Measurements from ENCODE around the gene KREMEN1.

KREMEN1 gene

DNA sequence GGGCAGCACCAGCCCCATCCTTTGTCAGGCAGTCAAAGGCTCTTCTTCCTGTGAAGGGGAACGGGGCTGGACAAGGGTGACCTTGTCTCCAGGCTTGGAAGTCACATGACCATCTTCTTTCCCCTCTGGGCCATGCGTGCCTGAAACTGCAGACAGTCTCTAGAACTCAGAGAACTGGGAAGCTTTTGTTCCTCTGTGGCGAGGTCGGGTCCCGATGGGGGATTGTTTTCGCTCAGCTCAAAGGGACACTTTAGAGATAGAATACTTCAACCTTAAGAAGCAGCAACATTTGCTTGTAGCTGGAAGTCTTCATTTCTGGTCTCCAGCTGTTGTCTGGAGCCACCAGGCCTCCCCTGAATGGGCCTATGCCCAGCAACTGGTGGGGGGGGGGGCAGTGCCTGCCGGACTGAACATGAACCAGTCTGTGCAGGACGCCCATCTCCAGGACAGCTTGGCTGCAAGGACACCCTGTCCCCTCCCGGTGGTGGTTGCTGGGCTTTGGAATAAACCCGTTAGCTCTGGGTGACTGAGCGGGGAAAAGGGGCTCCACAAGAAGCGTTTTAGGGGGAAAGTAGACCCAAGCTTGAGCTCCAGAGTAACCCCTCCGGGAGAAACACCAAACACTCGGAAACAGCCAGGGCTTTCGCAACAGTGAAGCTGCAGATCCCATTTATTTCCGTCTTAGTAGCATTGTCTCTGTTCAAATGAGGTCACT, 77.2 kb downstream of the KREMEN1 start:
- no peak for DNase-seq (ENCODE audit: low read depth in 2 of 2)

DNA sequence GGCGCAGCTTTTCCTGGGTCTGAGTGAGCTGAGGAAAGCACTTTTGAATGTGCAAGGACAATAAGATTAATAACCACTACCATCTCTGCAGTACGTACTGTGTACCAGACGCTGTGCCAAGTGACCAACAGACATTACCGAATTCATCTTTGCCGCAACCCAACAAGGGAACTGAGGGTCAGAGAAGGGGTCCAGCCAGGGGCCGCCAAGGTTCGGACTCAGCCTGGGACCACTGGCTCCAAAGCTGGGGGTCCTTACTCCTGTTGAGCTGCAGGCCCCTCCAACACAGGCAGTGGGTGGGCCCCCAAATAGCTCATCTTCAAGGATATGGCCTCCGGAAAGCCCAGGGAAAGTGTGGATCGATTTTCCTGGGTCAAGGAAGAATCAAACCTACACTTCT, 77.9 kb downstream of the KREMEN1 start:
- DNase-seq (ENCODE audit: low read depth in 2 of 2): no peak

- no peak for DNase-seq (ENCODE audit: low read depth in 2 of 2)
Observed at GRCh38 chr22:29151316-29151715, 78.5 kb downstream of the KREMEN1 start.

GRCh38 chr22:29152045-29152953, 79.5 kb downstream of the KREMEN1 start:
- no peak for DNase-seq (ENCODE audit: low read depth in 2 of 2)

- DNase-seq (ENCODE audit: low read depth in 2 of 2): no peak
Observed at GRCh38 chr22:29152954-29153719, 80.3 kb downstream of the KREMEN1 start.

GRCh38 chr22:29154364-29155048, 81.7 kb downstream of the KREMEN1 start:
- DNase-seq (ENCODE audit: low read depth in 2 of 2): peak in 1 of 2 donors; percentile 28

DNA sequence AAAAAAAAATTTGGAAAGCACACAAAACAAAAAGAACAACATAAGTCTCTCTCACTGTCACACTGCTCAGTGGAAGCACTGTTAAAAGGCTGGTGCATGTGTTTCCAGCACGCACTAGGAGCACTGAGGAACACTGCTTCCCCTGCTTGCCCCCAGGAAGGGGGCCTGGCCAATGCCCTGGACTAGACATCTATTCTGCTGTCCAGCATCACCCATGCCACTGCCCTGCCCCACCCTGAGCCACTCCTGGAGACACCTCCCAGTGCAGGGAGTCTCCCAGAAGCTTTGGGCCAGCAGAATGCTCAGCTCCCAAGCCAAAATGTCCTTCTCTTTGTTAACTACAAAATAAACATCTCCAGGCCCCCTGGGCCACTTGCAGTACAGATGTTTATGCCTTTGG, 83.1 kb downstream of the KREMEN1 start:
- DNase-seq (ENCODE audit: low read depth in 2 of 2): no peak

DNA sequence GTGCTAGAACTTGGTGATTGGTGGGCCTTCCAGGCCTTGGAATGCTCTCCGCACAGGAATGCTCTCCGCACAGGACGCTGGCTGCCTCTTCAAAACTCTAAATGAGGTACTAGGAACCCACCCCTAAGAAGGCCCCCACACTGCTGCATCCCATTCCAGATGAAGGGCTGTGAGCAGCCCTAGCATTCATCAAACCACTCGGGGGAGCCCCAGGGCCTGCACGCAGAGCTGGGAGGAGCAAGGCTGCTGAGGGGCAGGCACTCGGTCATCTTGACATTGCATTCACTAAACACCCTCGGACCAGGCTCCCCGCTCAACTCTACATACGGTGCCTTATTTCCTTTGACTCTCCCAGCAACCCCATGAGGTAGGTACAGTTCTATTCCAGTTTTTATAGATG, 83.7 kb downstream of the KREMEN1 start:
- no peak for DNase-seq (ENCODE audit: low read depth in 2 of 2)

DNA sequence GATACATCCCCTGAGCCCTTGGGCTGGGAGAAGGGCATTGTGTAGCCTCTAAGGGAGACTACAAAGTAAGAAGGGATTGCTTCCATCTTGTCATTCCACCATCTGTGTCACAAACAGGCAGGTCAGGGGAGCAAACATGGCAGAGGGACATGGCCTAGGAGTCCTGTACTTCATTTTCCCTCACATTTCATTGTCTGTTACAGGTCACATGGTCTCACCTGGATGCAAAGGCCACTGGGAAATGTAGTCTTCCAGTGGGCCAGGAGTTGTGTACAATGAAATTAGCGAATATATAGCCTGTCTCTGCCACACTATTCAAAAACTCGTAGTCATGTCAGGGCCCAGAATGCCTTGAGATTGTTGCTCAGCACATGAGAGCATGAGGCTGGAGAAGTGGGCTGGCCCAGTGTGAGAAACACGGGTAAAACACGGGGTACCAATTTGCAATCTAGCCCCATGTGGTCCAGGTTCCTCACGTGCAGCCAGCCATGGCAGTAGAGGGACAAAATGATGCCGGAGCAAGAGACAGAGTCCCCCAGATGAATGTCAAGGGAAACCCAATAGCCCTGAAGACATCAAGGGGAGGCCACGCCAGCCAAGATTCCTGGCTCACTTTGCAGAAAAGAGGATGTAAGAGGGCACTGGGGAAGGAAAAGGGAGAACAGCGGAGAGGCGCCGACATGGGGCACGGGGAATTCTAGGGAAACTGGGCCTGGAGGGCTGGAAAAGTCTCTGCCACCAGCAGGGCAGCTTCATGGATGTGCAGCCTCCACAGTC, 85.1 kb downstream of the KREMEN1 start:
- DNase-seq (ENCODE audit: low read depth in 2 of 2): no peak

DNA sequence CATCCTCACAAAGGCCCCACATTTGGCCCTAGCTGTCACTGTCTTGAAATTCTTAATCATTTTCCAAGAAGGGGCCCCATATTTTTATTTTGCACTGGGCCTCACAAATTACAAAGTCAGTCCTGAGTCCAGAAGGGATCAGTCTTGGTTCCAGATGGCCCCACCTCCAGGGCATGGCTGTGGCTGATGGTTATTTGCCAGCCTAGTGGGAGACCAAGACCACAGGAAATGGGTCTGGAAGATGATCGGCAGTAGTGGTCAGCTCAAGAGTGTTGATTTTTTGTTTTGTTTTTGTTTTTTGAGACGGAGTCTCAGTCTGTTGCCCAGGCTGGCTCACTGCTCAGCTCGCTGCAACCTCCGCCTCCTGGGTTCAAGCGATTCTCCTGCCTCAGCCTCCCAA, 85.7 kb downstream of the KREMEN1 start:
- DNase-seq (ENCODE audit: low read depth in 2 of 2): no peak

GRCh38 chr22:29163808-29164207, 91.0 kb downstream of the KREMEN1 start:
- no peak for DNase-seq (ENCODE audit: low read depth in 2 of 2)

GRCh38 chr22:29165321-29166060, 92.7 kb downstream of the KREMEN1 start:
- DNase-seq (ENCODE audit: low read depth in 2 of 2): no peak

GRCh38 chr22:29166180-29166579, 93.3 kb downstream of the KREMEN1 start:
- DNase-seq (ENCODE audit: low read depth in 2 of 2): no peak

DNA sequence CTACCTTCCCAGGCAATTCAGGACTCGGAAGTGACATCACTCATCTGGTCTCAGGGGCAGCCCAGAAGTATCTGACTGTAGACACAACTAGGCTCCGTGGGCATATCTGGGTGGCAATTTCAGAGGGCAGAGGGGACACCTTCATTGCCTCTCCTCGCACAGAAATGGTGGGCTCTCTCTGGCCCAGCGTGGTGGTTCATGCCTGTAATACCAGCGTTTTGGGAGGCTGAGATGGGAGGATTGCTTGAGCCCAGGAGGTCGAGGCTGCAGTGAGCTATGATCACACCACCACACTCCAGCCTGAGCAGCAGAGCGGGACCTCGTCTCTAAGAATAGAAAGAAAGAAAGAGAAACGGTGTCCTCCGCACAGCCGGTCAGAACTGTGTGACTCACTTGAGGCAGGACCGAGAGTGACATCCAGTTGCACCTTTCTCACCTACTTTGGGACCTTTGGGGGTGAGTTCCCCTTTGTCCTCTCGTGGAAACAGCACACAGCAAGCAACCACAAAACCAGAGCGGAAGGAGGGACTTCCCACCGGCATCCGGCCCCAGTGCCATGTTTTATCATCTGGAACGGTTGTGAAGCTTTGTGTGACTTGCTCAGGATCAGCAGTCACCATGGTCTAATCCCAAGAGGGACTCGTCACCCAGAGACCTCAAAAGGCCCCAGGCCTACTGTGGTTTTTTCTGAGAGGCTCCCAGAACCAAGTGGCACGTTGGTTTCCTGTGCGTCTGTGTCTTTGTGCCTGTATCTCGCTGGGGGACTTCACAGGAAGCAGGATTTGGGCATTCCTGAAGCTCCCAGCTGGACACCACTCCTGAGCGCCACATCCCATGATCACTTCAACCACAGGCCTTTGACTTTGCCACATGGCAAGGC, 94.4 kb downstream of the KREMEN1 start:
- DNase-seq (ENCODE audit: low read depth in 2 of 2): no peak

- DNase-seq (ENCODE audit: low read depth in 2 of 2): no peak
Observed at GRCh38 chr22:29171721-29172120, 98.9 kb downstream of the KREMEN1 start.

DNA sequence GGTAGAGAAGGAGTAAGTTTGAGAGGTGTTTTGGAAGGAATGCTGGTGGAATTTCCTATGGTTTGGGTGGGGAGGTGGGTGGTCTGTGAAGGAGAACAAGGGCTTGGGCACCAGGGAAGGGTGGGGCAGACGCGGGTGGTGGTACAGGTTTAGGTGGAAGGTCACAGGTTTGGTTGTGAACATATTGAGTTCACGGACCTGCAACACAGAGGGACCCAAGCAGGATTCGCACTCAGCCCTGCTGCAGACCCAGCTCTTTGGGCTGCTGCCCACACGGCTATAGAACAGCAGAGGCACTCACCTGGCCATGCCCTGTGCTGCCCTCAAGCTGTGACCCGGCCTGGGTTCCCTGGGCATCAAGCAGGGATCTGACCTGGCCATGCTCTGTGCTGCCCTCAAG, 99.4 kb downstream of the KREMEN1 start:
- DNase-seq (ENCODE audit: low read depth in 2 of 2): no peak

GRCh38 chr22:29175312-29175835, 102.5 kb downstream of the KREMEN1 start:
- DNase-seq (ENCODE audit: low read depth in 2 of 2): no peak

- DNase-seq (ENCODE audit: low read depth in 2 of 2): no peak
Observed at GRCh38 chr22:29183971-29184848, 111.4 kb downstream of the KREMEN1 start.
